Ramos (cell line): Measurements from ENCODE around the gene ANAPC10.

ENCODE experiments used
- in situ Hi-C: fragments of 300-500 bp; cut with MboI; formaldehyde crosslinking; loops from one replicate; pipeline ENCODE4 v1.14.3; 2022; ENCODE audit warnings: low sequenced_read_pairs; ENCODE audit not compliant: unreplicated experiment

ANAPC10 gene

DNA sequence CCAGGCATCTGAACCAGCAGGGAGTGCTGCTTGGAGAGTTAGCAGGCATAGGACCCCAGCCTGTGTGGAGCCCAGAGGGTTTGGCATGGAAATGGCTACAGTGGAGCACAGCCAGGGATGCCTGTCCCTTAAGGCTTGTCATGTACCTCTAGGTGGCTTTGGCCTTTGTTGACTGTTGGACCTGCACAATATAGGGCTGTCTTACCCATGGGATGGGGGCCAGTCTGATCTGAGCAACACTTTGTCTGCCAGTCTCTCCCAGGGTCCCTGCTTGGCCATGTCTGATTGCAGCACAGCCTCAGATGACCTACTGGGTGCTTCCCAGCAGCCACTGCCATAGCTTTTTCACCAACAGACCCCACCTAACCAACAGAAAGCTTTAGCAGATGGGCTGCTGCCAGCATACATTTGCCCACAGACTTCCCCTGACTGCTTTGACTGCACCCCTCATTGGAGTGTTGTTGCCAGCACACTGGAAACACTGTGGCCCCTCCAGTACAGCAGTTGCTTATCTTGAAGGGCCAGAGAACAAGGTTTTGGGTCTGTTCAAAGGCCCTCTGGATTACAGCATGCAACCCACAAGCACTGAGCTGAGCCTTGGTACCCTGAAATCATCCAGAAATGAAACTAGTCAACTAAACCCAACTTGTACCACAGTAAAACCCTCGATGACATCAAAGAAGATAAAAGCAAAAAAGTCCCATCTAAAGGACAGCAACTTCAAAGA lies 22.1 kb downstream of the ANAPC10 start:
- in situ Hi-C loops = no loop called here

DNA sequence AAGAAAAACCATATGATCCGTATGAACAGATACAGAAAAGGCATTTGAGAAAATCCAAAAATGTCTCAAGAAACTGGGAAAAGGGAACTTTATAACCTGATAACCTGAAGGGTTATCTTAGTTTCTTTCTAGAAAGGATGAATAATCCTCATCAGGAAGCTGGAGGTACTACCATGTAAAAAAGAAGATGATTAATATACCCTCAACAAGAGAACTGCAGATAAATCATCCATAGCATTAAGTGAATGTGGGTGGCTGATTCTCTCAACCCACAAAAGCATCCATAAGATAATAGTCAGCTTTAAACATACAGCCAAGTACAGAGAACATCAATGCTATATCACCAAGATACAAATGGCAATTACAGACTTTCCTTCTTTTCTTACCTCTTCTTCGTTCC lies 26.4 kb downstream of the ANAPC10 start:
- in situ Hi-C loops = loop anchor here (25.0 kb wide), 1 partner anchor 884 kb away; no protein-coding TSS in a partner anchor

DNA sequence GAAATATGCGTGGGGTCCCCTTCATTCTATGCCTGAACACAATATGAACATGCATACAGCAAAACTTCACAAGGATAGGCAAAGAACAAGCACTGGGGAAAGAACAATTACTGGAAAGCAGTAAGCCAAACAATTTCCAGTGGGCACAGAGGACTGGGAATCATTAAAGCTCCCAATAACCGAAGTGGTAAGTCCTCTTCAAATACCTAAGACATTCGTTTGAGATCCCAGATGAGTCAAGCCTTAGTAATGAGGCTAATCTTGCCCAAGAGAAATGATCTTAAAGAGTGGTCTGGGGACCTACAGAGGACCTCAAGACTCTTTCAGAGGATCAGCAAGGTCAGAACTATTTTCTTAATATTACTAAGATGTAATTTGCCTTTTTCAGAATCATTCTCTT lies 28.6 kb downstream of the ANAPC10 start:
- in situ Hi-C loops = loop anchor here (25.0 kb wide), 1 partner anchor 882 kb away; no protein-coding TSS in a partner anchor

DNA sequence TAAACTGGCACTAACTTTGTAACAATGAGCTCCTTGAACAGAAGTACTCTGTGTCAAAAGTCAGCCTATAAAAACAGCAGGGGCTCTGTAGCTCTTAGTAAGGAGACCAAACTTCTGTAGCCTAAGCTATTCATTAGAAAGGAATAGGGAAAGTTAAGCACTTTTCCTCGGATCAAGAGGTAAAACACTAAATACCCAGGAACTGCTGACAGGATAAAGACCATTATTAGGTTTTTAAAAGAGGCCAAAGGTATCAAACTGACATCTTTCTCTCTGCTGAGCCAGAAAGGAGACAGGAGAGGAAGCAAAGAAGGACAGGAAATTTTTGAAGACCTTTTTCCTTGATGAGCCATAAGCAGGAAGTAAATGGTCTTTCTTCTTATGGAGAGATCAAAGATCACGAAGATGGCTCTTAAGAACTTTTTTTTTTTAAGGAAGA lies 31.9 kb downstream of the ANAPC10 start:
- in situ Hi-C loops = loop anchor here (25.0 kb wide), 1 partner anchor 879 kb away; no protein-coding TSS in a partner anchor

DNA sequence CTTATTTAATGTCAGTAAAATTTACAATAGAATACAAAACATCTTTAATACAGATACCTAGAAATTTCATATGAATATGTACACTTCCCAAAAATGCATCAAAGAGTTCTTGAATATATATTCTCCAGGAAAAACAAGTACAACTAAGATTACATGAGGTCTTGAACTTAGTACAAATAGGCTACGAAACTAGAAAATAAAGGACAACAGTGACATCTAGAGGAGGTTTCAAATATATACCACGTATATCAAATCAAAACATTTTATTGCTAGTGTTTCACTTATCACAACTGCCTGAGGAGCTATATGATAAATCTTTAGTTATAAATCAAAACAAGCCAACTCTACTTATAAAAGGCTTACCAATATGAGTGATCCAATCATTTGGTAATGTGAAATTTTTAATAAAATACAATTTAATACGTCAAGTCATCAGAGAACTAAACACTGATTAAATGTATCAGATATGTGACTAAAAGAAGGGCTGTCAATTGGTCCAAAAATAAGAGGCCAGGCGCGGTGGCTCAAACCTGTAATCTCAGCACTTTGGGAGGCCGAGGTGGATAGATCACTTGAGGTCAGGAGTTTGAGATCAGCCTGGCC lies 36.6 kb downstream of the ANAPC10 start:
- in situ Hi-C loops = loop anchor here (25.0 kb wide), 1 partner anchor 874 kb away; no protein-coding TSS in a partner anchor

DNA sequence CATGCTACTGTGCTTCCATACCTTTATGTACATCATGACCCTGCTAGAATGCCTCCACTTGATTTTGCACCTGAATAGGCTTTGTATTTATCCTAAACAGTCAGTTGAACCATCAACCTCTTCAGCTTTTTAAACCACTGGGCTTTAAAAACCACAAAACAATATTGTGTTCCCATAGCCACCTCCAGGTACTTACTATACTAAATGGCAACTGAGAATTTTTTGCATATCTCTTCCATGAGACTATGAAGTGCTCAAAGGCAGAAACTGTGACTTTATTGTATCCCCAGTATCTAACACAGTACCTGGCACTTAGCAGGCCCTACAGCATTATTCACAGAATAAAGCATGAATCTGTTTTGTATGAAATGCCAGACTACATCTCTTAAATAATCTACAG lies 39.7 kb downstream of the ANAPC10 start:
- in situ Hi-C loops = loop anchor here (25.0 kb wide), 1 partner anchor 871 kb away; no protein-coding TSS in a partner anchor

DNA sequence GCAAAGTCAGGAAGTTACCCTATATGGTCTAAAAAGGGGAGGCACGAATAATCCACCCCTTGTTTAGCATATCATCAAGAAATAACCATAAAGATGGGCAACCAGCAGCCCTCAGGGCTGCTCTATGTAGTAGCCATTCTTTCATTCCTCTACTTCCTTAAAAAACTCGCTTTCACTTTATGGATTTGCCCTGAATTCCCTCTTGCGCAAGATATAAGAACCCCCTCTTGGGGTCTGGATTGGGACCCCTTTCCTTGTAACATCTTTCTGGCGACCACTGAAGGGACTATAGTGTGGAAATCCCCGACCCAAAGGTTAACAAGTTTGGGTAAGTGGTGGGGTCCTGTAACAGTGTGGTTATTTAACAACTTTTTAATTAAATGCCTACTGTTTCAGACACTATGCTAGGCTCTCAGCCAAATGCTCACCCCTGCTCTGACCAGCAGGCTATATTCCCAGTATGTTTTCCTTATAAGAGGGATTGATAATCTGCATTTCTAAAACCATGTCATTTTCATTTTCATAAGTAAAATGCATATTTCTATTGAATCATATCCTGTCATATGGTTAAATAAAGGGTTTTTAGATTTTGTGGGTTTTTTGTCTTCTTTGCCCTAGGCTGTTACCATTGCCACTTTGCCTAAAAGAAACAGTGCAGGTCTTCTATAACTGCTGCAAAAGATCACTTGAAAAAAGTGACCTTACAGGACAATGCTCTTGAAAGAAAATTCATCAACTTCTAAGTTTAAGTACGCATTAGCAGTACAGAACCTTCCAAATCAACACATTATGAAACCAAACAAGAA lies 41.5 kb downstream of the ANAPC10 start:
- in situ Hi-C loops = loop anchor here (25.0 kb wide), 1 partner anchor 869 kb away; no protein-coding TSS in a partner anchor

DNA sequence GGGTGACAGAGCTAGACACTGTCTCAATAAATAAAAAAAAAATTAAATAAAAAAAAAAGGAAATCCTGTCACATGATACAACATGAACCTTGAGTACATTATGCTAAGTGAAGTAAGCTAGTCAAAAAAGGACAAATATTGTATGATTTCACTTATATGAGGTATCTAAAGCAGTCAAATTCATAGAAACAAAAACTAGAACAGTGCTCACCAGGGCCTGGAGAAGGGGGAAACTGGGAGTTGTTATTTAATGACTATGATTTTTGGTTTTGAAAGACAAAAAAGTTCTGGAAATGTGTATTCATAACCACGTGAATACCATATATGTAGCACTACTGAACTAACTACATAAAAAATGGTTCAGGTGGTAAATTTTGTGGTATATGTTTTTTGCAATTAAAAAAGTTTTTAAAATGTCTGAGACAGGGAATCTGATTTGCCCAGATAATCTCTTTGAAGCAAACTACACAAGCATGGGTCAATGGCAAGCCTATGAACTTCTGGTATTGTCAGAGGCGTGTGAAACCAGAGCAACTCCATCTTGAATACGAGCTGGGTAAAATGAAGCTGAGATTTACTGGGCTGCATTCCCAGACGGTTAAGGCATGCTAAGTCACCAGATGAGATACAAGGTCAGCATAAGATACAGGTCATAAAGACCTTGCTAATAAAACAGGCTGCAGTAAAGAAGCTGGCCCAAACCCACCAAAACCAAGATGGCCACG lies 42.3 kb downstream of the ANAPC10 start:
- in situ Hi-C loops = loop anchor here (25.0 kb wide), 1 partner anchor 868 kb away; no protein-coding TSS in a partner anchor

DNA sequence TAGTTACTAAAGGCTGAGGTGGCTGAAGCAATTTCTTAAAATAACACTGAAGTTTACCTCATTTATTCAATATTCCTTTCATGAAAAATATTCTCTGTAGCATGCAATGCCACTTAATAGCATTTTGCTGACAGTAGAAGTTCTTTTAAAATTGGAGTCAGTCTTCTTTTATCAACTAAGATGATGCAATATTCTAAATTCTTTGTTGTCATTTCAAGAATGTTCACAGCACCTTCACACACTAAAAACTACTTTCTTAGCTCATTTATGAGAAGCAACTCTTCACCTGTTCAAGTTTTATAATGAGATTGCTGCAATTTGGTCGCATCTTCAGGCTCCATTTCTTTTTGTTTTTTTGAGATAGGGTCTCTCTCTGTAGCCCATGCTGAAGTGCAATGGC lies 48.8 kb downstream of the ANAPC10 start:
- in situ Hi-C loops = no loop called here

DNA sequence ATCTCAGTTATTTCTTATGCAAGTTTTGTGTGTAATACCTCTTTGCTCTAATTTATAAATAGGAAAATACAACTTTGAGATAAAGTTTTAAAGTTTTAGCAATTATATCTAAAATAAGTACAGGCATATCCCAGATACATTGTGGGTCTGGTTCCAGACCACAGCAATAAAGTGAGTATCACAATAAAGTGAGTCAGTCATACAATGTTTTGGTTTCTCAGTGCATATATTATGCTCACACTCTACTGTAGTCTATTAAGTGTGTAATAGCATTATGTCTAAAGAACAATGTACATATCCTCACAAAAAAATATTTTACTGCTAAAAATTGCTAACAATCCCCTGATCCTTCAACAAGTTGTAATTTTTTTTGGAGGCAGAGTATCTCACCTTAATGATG lies 49.2 kb downstream of the ANAPC10 start:
- in situ Hi-C loops = no loop called here

DNA sequence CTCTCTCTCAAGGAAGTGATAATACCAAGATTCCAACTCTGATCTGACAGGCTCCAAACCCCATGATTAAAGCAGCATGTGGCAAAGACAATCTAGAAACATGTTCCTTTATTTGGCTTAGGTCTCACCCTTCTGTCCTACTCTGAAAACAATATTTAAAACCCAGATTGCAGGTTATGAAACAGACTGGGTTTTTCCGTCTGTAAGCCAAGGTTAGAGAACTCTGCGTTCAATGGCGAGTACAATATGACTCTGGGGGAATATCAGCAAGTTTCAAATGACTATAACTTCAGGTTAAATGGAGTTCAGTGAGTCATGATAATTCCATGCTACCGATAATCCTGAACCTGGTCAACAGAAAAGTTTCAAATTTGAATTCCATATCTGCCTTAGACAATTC lies 50.8 kb downstream of the ANAPC10 start:
- in situ Hi-C loops = no loop called here

DNA sequence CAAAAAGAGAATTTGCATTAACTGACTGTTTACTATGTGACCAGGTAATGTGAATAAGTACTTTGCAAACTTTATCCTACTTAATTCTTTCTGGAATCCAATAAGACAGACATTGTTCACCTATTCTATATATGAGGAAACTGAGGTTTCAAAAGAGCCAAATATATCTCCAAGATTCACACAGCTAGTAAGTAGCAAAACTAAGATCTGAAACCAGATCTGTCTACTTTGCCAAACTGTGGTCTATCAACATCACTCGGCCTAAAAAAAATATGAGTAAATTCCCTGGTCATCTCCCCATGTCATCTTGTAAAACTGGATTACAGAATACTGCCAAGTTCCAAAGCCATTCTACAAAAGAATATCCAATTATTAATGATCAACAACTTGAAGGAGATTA lies 52.8 kb downstream of the ANAPC10 start:
- in situ Hi-C loops = no loop called here

DNA sequence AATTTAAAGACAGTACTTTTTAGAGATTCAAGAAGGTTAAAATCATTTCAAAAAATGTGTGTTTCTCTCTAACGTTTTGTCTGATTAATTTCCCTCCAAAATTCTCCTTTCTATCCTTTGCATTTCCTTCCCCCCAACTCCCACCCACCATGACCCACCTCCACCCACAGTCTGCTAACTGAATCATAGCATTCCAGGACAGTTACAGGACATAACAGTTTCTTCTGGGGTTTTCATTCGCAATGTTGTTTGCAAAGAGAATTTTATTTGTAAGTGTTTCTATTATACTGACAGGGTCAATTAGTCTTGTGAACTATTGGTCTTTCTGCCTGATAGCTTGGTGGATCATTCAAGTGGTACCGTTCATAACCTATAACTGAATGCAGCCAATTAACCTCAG lies 53.7 kb downstream of the ANAPC10 start:
- in situ Hi-C loops = no loop called here

DNA sequence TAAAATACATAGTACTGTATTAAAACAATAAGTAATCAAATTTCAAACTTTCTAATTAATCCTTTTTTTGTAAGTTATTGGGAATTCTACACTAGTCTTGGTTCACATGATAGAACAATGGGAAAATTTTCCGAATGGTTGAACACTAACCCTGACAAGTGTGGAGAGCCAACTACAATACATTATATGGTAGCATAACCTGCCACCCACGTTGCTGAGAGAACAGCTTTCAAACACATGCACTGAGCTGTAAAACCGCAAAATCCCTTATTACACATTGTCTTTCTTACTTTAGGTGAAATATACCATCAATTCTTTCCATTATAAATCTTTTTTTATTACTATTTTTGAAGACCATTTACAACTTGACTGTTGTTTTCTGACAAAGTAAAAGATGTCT lies 54.7 kb downstream of the ANAPC10 start:
- in situ Hi-C loops = no loop called here

DNA sequence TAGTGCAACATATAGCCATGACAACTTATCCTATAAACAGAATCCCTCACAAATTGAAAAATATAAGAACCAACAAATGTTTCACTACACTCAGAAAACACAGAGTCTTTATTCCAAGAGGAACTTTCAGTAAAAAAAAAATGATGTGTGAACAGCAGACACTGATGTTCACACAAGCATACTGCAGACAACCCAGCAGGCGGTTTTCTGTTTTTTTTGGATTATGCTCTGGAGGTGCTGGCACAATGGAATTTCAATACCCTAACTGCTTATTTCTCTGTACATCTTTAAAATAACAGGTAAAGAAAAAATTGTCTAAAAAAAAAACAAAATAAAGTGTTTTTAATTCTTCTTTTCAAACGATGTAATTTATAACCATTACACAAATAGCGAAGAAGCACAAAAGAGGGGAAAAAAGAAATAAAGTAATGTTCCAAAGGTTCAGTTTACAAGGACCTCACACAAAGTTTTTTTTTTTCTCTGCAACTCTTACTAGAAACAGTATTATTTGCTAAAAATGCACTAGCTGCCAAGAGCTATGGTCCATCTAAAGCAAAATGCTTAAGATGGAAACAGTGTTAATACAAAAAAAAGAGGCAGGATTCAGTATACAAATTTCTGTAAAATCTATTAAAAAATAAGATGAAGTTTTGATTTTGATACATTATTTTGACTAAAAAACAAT lies 55.3 kb downstream of the ANAPC10 start:
- in situ Hi-C loops = no loop called here

DNA sequence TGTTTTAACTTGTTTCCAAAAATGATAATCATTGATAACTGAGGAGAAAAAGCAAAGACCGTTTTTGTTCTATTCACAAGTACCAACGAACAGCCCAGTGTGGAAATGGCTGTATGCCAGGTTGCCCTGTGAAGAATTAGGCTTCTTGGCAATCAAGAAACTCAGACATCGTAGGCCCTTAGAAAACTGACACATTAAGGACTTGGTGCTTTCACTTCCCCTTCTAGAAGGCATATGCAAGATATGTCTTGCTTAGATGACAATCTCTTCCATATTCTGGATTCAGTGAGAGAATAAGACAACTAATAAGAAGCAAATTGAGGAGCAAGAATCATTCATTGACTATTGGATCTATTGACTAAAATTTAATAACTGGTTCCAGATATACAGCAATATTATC lies 56.6 kb downstream of the ANAPC10 start:
- in situ Hi-C loops = no loop called here

DNA sequence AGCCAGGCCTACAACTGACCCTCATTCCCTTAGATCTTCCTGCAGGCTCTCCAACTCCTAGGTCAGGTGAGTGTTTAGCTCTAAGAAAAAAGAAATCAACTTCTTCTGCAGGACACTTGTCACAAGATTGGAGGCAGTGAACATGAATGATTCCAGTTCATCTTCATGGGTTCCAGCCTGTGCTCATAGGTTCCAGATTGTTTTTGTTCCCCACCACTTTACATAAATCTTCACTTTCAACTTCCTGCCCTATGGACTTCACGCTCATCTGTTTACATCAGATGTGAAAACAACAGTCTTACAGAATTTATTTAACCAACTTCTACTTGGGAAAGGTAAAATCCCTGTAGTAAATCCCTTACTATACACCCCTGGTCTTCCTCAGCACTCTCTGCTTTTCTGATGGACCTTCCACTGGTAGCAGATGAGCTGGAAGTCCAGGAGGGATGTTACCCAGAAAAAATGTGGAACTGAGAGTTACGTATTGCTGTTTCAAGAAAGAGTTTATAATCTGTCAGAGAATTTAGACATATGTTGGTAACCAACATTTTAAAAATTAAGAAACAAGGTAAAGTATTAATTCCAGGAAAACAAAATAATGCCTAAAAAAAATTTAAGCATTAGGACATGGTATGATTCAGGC lies 62.4 kb downstream of the ANAPC10 start:
- in situ Hi-C loops = no loop called here

DNA sequence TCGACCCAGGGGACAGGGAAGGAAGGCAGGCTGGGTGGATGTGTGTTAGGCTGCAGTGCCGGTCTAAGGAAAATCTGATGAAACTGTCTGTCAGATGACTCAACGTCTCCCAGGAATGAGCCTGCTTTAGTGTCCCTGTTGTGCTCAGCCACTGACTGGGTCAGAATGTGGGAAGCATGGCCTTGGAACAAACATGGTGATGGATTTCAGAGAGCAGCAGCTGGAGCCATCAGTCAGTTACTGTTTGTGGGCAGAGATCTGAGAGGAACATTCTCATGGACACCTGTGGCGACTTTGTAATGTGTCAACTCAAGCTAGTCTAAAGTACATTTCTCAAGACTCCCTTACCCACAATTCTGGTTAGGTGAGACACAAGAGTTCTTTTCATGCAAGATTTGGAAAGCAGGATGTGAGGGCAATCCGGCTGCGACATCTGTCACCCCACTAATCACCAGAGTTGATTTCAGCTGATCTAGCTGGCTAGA lies 63.2 kb downstream of the ANAPC10 start:
- in situ Hi-C loops = no loop called here

DNA sequence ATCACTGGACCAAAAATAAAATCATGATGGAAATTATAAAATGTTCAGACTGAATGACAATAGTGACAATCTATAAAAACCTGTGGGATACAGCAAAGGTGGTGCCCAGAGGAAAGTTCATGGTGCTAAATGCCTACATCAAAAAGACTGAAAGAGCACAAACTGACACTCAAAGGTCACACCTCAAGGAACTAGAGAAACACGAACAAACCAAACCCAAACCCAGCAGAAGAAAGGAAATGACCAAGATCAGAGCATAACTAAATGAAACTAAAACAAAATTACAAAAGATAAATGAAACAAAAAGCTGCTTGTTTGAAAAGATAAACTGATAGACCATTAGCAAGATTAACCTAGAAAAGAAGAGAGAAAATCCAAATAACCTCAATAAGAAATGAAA lies 78.7 kb downstream of the ANAPC10 start:
- in situ Hi-C loops = no loop called here
